GM21723 (cell line): ENCODE results near the gene WASHC4.

ENCODE experiments used
- ATAC-seq: cut with Tn5 transposase; IDR thresholded peaks from one replicate; pipeline ENCODE4 v1.9.1; 2021; ENCODE audit warnings: mild to moderate bottlenecking, moderate library complexity; ENCODE audit not compliant: unreplicated experiment

WASHC4 gene

DNA sequence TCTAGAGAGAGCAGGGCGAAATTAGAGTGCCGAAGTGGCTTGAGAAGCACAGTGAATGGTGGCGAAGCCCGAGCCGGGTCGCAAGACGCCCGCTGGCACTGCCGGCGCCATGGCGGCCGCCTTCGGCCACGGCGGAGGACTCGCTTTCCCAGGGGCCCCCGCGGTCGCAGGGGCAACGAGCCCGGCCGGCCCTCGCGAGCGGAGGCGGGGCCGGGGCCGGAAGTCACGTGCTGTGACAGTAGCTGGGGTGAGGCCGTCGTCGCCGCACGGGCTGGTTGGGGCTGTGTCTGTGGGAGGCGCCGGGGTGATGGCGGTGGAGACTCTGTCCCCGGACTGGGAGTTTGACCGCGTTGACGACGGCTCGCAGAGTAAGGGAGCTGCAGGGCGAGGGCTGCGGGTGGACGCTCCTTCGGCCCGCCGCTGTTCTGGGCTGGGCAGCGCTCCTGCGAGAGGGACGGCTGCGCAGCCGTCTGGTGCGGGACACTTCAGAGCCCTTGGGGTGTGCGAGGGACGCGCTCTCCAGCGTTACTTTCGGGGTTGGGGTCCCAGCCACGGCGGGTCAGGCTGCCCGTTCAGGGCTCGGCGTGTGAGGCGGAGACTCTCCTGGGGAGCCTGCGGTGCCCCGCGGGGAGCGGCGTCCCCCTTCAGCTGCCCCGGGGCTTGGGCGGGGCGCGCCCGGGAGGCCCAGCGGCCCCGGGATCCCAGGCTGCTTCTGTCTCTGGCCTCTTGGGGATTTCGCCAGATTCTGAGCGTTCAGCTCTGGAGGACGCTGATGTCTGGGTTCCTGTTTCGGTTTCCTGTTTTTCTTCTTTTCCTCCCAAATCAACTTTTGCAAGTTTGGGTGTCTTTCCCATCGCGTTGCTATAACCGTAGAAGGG lies at the start of gene WASHC4:
Gene WASHC4 (plus strand): TSS at position 238 of the 878 bp plus-strand sequence. CDS start 70 bp downstream, at position 308.
- ATAC-seq, result peak; percentile 89

- no peak for ATAC-seq
Measured at GRCh38 chr12:105060715-105061378, 46.7 kb upstream of the WASHC4 start.

GRCh38 chr12:105064564-105065178 lies 42.9 kb upstream of the WASHC4 start:
- no peak for ATAC-seq

- ATAC-seq, result no peak
Measured at GRCh38 chr12:105067511-105068031, 40.0 kb upstream of the WASHC4 start.

DNA sequence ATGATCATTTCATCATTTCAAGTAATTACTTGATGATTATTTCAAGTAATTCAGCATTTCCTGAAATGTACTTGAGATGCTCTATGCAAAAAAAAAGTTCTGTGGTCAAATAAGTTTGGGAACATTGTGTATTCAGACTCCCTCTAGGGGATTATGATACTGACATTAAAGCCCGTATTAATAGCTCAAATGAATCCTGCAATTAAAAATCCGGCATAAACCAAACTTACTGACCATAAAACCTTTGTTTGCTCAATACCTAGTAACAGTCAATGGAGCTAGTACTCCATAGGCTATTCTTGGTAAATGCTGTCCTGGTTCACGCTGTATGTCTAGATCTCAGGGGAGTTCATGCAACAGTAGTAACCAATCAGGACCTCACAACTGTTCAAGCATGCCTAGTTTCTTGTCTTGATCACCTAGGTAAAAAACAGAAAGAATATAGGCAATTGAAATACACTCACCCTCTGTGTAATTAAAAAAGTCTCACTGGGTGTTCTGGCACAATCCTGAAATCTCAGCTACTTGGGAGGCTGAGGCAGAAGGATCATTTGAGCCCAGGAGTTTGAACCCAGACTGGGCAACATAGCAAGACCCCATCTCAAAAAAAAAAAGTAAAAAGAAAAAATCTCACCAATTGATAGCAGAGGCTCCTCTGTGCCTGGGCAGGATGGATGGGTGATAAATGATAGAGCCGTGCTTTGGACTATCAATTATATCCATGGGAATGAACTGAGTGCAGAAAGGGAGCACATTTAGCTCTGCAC lies 37.4 kb upstream of the WASHC4 start:
- ATAC-seq, result no peak

DNA sequence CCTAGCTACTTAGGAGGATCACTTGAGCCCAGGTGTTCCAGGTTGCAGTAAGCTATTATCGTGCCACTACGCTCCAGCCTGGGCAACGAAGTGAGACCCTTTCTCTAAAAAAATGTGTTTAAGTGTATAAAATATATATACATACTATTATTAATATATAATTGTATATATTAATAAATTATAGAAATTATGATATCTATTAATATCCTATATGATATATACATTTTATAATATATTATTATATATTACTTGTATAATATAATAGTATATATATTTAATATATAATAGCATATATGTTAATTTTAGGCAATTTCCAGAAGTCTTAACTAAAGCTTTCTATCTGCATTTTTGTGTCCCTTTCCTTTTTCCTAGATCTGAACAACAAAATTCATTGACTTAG lies 35.5 kb upstream of the WASHC4 start:
- ATAC-seq, result no peak

DNA sequence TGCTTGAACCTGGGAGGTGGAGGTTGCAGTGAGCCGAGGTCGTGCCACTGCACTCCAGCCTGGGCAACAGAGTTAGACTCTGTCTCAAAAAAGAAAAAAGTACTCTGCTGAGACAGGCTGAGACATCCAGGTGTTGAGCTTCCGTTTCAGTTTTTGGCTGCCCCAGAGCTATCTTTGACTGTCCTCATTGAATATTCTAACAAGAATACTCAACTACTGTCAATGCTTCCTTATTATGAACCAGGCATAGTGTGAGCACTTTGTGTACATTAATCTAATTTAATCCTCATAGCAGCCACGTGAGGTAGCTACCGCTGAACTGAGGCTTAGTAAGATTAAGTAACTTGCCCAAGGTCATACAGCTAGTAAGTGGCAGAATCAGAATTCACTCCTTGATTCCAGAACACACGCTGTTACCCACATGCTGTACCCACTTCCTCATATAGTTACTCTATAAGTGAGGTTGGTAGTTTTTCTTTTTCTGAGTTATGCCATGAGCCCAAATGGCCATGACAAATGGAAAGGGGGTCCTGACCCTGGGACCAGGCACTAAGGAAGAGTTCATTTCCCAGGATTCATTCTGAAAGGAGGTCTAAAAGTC lies 34.5 kb upstream of the WASHC4 start:
- ATAC-seq, result peak; percentile 72

GRCh38 chr12:105076098-105076497 lies 31.4 kb upstream of the WASHC4 start:
- no peak for ATAC-seq

- ATAC-seq, result no peak
Measured at GRCh38 chr12:105076913-105077312, 30.6 kb upstream of the WASHC4 start.

DNA sequence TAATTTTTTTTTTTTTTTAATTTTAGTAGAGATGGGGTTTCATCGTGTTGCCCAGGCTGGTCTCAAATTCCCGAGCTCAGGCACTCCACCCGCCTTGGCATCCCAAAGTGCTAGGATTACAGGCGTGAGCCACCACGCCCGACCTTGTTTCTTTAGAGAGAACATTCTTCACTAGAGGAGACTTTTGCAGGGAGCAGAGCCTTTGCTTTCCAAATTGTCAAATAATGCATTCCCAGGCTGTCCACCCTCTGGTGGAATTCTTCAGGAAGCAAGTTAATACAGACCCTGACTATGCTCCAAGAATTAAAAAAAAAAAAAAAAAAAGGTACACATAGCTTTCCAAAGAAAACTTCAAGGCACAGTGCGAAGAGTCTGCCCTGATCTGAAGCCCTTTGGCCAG lies 30.1 kb upstream of the WASHC4 start:
- no peak for ATAC-seq

DNA sequence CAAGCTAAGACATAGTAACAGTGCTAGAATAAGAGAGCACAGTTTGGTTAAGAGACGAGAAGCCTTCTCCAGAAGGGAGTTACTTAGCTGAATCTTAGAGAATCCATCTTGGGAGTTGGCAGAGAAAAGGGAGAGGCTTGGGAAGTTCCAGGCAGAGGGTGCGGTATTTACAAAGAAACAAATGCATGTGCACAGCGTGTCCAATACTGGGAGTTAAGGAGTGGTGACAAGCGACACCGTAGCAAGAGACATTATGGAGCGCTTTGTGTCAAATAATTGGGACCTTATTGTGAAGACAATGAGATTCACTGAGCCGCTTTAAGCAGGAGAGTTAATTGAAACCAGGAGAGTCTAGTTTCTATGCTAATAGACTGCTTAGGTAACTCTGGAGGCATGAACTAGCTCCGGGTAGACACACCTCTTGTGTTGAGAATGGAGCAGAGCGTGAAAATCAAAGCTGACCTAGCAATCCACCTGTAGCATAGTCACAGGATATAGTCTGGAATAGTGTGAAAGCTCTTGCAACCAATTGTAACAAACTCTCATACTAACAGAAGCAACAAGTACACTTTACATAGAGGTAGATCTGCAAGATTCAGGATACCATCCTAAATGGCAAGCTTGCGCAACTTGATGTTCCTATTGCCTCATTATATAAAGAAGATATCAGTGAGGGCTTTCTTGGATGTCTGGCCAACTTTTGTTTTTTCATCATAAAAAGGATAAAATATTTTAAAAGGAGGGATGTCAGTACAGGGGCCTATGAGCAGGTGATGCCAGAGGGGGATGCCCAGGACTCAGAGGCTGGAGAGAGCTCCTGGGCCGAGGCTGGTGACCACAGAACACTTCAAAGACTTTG lies 28.6 kb upstream of the WASHC4 start:
- ATAC-seq, result no peak

DNA sequence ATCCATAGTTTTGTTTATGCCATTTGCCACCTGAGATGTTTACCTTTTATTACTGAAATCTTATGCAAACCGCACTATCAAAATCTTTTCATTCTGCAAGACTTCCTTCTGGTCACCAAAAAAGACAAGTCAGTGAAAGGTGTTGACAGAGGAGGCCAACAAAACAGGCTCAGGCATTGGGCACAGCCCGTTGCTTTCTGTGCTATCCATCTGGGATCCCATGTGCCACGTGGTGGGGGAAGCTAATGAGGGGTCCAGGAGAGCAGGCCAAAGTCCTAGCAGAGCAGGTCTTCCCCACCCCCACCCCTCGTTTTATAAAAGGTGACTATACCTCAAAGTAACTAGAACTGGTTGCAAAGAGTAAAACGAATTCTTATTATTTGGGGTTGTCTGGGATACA lies 24.5 kb upstream of the WASHC4 start:
- ATAC-seq, result no peak

DNA sequence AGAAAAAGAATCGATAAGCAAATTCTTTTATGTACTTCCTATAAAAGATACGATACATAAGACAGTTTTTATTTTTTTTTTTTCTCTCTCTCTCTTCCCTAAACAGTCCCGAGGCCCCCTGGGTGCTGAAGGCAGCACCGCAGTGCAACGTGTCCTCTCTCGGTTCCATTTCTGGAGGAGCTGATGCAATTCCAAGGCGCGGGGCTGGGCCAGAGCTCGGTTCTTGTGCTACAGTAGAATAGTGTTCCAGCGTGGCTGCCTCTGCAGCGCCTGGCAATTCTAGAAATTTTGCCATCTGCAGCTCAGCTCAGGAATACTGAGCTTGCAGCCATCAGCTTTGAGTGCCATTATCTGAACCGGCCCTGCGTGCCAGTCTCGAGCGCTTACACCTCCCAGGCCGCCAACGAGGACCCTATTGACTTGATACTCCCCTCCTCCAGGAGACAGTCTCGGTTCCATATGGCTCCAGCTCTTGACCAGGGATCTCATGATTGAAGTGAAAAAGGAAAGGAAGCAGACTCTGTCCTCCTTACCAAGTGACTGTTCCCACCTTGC lies 23.9 kb upstream of the WASHC4 start:
- peak; percentile 27 for ATAC-seq

DNA sequence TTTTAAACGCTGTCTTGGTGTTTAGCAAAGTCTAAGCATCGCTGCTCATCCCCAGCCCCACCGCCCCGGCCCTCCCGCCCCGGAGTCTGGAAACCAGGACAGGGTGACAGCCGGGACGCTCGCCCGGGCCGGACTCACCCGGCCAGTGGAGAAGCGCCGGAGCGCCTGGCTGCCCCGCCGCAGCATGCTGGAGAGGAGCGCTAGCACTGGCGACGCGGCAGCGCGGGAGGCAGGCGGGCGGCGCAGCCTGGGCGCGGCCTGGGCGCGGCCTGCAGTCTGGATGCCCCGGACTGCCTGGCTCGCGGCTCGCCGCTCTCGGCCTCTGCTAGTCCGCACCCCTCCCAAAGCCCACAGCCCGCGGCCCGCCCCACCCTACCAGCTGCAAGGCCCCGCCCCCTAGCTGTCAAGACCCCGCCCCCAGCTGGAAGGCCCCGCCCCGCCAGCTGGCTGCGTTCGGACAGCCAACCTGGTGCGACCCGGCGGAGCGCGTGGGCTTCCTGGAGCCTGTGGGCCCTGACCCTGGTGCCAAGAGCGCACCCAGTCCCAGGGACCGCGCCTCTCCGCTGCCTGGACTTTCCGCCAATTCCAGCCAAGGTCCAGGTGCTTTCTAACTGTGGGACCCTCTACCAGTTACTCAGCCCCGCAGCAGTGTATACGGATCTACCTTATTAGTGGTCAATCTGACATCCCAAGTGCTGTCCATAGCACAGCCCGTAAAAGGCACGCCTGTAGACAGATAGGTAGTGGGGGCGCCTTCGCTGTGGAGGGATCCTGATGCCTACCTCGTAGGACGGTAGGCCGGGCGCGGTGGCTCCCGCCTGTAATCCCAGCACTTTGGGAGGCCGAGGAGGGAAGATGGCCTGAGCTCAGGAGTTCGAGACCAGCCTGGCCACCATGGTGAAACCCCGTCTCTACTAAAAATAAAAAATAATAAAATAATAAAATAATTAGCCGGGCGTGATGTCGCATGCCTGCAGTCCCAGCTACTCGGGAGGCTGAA lies 23.0 kb upstream of the WASHC4 start, which contains the start of gene ALDH1L2:
Gene ALDH1L2 (minus strand): TSS at position 208 of the 1,000 bp plus-strand sequence. CDS start 22 bp downstream, at position 186.
- ATAC-seq, result peak; percentile 82

GRCh38 chr12:105085501-105085900 lies 22.0 kb upstream of the WASHC4 start:
- no peak for ATAC-seq

GRCh38 chr12:105089817-105090216 lies 17.7 kb upstream of the WASHC4 start:
- ATAC-seq, result no peak

GRCh38 chr12:105090361-105090760 lies 17.2 kb upstream of the WASHC4 start:
- ATAC-seq, result no peak
